KMS-11 (cell line): Measurements from ENCODE around the gene PALLD.

ENCODE experiments used
- H2AFZ ChIP-seq: fragments of 200-600 bp; sonication (generic); 2 replicates; pipeline ENCODE4 v1.6.1; 2016; ENCODE audit warnings: antibody characterized with exemption, mixed run types, low read depth
- H3K27ac ChIP-seq: fragments of 200-600 bp; sonication (generic); 2 replicates; pipeline ENCODE4 v1.6.1; 2016; ENCODE audit warnings: mild to moderate bottlenecking, mixed run types
- H3K27me3 ChIP-seq: fragments of 200-600 bp; sonication (generic); 2 replicates; pipeline ENCODE4 v1.6.1; 2017; ENCODE audit warnings: mild to moderate bottlenecking, low read depth, mixed run types, moderate library complexity; ENCODE audit not compliant: insufficient read depth
- H3K36me3 ChIP-seq: fragments of 200-600 bp; sonication (generic); 2 replicates; pipeline ENCODE4 v1.6.1; 2017; ENCODE audit warnings: mild to moderate bottlenecking, mixed run types; ENCODE audit not compliant: insufficient read depth
- H3K4me1 ChIP-seq: fragments of 200-600 bp; sonication (generic); 2 replicates; pipeline ENCODE4 v1.6.1; 2016; ENCODE audit warnings: mild to moderate bottlenecking, low read depth, mixed run types; ENCODE audit not compliant: poor library complexity, severe bottlenecking
- H3K4me2 ChIP-seq: fragments of 200-600 bp; sonication (generic); 2 replicates; pipeline ENCODE4 v1.7.0; 2016; ENCODE audit warnings: mild to moderate bottlenecking, mixed run types
- H3K4me3 ChIP-seq: fragments of 200-600 bp; sonication (generic); IDR thresholded peaks from 2 replicates; pipeline ENCODE4 v1.6.1; 2017; ENCODE audit warnings: low read depth, low read length, mixed read lengths; ENCODE audit not compliant: insufficient read depth
- H3K79me2 ChIP-seq: fragments of 200-600 bp; sonication (generic); 2 replicates; pipeline ENCODE4 v1.6.1; 2016; ENCODE audit warnings: low read depth, mixed run types; ENCODE audit not compliant: insufficient read depth
- H3K9ac ChIP-seq: fragments of 200-600 bp; sonication (generic); 2 replicates; pipeline ENCODE4 v1.6.1; 2016; ENCODE audit warnings: mild to moderate bottlenecking, mixed run types
- H4K20me1 ChIP-seq: fragments of 200-600 bp; sonication (generic); 2 replicates; pipeline ENCODE4 v1.6.1; 2016; ENCODE audit warnings: mild to moderate bottlenecking, mixed run types; ENCODE audit not compliant: insufficient read depth
- TF ChIP-seq, protein P1 (sequence below): fragments of 200-600 bp; sonication (generic); conservative IDR thresholded peaks from 2 replicates; pipeline ENCODE4 v1.6.1; 2017; ENCODE audit warnings: low read depth, mild to moderate bottlenecking, antibody characterized with exemption, low read length, moderate library complexity, mixed read lengths

Gene PALLD

DNA sequence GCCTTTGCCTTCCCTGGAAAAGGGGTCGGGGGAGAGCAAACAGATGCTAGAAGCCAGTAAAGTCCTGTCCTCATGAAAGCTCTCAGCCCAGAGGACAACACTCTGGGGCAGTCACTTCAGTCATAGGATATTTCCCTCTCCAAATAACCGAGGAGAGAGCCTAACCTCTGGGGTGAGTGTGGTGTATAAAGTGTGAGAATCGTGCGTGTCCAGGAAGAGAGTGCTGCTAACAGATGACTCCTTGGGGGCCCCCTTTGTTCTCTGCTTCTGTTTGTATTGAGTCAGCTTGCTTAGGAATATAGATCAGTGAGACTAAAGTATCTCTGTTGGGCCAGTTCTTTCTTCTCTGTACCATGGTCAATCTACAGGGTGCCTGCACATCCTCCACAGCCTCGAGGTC lies 247.2 kb downstream of the PALLD start:
- Histone ChIP-seq H3K4me2 (no peak overlapping the region), H3K9ac (no peak overlapping the region), H3K27me3 (no peaks in the 10 kb centered on the region), H2AFZ (no peak overlapping the region), H3K4me1 (no peaks in the 10 kb centered on the region), H3K79me2 (no peaks in the 10 kb centered on the region), H3K27ac (no peak overlapping the region), H4K20me1 (no peaks in the 10 kb centered on the region), H3K4me3 (no peak overlapping the region), H3K36me3 (no peaks in the 10 kb centered on the region)
- TF ChIP-seq, protein P1, sequence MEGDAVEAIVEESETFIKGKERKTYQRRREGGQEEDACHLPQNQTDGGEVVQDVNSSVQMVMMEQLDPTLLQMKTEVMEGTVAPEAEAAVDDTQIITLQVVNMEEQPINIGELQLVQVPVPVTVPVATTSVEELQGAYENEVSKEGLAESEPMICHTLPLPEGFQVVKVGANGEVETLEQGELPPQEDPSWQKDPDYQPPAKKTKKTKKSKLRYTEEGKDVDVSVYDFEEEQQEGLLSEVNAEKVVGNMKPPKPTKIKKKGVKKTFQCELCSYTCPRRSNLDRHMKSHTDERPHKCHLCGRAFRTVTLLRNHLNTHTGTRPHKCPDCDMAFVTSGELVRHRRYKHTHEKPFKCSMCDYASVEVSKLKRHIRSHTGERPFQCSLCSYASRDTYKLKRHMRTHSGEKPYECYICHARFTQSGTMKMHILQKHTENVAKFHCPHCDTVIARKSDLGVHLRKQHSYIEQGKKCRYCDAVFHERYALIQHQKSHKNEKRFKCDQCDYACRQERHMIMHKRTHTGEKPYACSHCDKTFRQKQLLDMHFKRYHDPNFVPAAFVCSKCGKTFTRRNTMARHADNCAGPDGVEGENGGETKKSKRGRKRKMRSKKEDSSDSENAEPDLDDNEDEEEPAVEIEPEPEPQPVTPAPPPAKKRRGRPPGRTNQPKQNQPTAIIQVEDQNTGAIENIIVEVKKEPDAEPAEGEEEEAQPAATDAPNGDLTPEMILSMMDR, result no peak

DNA sequence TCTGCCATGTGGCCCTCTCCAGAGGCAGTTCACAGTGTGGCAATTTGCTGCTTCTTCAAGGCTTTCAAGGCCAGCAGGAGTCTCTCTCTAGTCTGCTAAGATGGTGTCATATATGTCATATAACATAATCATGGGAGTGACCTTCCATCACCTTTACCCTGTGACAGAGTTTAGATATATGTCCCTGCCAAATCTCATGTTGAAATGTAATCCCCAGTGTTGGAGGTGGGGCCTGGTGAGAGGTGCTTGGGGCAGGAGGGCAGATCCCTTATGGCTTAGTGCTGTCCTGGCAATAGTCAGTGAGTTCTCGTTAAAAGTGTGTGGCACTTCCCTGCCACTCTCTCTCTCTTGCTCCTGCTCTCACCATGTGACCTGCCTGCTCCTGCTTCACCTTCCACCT lies 252.0 kb downstream of the PALLD start:
- no peaks in the 10 kb centered on the region for H3K27me3 ChIP-seq
- H3K4me2 ChIP-seq, result no peak overlapping the region
- no peak overlapping the region for H3K9ac ChIP-seq
- no peaks in the 10 kb centered on the region for H3K79me2 ChIP-seq
- no peak overlapping the region for H3K4me3 ChIP-seq
- no peaks in the 10 kb centered on the region for H4K20me1 ChIP-seq
- no peaks in the 10 kb centered on the region for H3K36me3 ChIP-seq
- H2AFZ ChIP-seq, result no peak overlapping the region
- TF ChIP-seq, protein P1, result no peak
- no peaks in the 10 kb centered on the region for H3K4me1 ChIP-seq
- H3K27ac ChIP-seq, result no peak overlapping the region

DNA sequence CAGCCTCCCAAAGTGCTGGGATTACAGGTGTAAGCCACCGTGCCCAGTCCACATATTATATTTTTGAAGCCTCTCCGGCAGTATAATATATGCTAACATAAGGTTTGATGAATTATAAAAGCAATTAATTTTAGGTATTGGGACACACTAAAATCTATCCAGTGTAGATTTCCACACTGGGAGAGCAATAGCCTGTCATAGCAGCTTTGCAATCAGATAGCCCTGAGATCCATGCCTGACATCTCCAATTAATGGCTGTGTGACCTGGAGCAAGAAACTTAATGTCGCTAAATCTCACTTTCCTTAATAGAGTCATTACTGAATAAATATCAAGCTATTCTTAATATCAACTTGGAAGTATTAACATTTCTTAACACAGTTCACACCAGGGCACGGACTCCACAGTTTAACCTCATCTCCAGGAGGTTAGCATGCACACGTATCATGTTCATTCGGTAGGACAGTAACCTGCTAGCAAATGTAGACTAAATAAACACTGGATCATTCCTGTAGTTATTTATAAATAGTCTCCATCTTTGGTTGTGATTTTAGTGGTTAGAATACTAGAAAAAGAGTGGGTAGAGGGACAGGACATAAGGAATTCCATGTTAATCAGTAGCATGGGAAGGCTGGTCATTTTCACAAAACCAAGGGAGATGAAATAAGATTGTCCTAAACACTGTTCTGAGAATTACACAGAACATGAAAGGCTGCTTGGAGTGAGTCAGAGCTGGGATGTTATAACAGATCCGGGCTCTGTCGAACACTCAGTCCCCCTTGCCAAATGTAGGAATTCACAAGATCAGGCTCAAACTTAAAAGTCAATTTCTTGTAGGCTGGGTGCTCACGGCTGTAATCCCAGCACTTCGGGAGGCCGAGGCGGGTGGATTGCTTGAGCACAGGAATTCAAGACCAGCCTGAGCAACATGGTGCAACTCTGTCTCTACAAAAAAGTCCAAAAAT lies 254.7 kb downstream of the PALLD start:
- Histone ChIP-seq H3K36me3 (no peaks in the 10 kb centered on the region), H3K4me3 (no peak overlapping the region), H3K4me2 (no peak overlapping the region), H3K4me1 (no peaks in the 10 kb centered on the region), H3K27ac (no peak overlapping the region), H4K20me1 (no peaks in the 10 kb centered on the region), H3K9ac (no peak overlapping the region), H3K79me2 (no peaks in the 10 kb centered on the region), H2AFZ (no peak overlapping the region), H3K27me3 (no peaks in the 10 kb centered on the region)
- TF ChIP-seq, protein P1, result no peak

DNA sequence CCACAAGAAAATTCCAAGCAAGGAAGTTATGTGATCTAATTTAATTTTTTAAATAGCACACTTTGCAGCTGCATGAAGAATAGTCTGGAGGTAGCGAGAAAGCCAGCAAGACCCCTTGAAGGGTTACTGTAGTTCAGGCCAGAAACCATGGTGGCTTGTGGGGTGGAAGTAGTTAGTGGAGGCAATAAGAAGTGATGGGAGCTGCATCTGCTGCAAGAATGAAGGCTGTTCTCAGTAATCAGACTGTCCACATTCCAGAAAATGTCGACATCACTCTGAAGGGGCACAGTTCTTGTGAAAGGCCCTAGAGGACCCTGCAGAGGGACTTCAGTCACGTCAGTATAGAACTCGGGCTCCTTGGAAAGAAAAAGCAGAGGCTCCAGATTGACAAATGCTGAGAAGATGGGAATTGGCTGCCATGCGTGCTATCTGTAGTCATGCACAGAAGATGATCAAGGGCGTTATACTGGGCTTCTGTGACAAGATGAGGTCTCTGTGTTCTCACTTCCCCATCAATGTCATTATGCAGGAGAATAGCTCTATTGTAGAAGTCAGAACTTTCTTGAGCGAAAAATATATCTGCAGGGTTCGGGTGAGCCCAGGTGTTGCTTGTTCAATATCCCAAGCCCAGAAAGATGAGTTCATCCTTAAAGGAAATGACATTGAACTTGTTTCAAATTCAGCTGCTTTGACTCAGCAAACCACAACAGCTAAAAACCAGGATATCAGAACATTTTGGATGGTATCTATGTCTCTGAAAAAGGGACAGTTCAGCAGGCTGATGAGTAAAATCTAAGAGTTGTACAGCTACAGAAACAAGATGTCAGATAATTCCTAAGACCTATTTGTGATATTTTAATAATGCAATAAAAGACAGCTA lies 259.0 kb downstream of the PALLD start:
- no peaks in the 10 kb centered on the region for H3K36me3 ChIP-seq
- TF ChIP-seq, protein P1, result no peak
- no peak overlapping the region for H3K27ac ChIP-seq
- no peaks in the 10 kb centered on the region for H3K4me1 ChIP-seq
- H3K4me3 ChIP-seq, result no peak overlapping the region
- H2AFZ ChIP-seq, result no peak overlapping the region
- H4K20me1 ChIP-seq, result no peaks in the 10 kb centered on the region
- no peaks in the 10 kb centered on the region for H3K79me2 ChIP-seq
- no peak overlapping the region for H3K4me2 ChIP-seq
- no peak overlapping the region for H3K9ac ChIP-seq
- H3K27me3 ChIP-seq, result no peaks in the 10 kb centered on the region
